Measurements from ENCODE around the gene CFAP52. TPM values are rescaled to one million over a fixed set of nuclear protein-coding genes. Genes with fewer than 3 reads are reported as not detected.

The CFAP52 gene
- total and polyA plus RNA-seq, 2 experiments from 2014 or later = 0.76 TPM; not detected in 1

DNA sequence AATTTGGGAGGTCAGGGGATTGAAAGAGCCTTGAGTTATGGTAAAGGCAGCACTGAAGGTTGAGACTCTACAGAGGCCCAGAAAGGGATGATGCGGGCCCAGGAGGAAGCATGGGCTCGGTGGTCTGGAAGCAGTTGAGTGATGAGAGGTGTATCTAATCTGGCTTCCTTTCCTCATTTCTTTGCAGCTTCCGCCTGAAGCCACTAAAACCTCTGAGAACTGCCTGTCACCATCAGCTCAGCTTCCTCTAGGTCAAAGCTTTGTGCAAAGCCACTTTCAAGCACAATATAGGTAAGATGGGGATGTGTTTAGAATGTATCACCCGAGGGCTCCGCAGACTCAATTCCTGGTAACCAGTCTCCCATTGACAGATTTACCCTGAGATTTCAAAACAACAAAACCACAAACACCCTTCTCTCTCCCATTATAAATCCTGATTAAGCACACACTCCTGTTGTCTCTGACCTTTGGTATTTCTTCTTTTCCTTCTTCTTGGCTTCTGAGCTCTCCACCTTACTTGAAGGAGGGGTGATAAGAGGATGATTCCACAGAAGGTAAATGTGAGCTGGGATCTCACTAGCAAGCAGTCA lies 90.1 kb downstream of the CFAP52 start:
- DNase-seq = no peak
- WGBS, 2 experiments (ENCODE audit: low coverage in 1 of 2, low lambda C conversion rate in 2 of 2, missing lambda C conversion rate in 2 of 2) = 65 to 67% methylated on average over 5 of the region's 5 CpGs
- Histone ChIP-seq H3K4me1 (ENCODE audit: insufficient read depth) (no peaks in the 10 kb centered on the region), H3K9ac (no peak overlapping the region), H3K27ac (no peak overlapping the region), H3K27me3 (replicated peaks; ENCODE audit: insufficient read depth) (no peaks in the 10 kb centered on the region), H3K79me2 (ENCODE audit: insufficient read depth) (no peaks in the 10 kb centered on the region), H3F3A (ENCODE audit: insufficient read depth) (no peaks in the 10 kb centered on the region), H3K4me3 (no peak overlapping the region), H4K20me1 (ENCODE audit: insufficient read depth) (no peaks in the 10 kb centered on the region), H3K36me3 (ENCODE audit: low read depth) (no peaks in the 10 kb centered on the region), H3K9me2 (ENCODE audit: insufficient read depth) (no peaks in the 10 kb centered on the region), H3K9me3 (ENCODE audit: low read depth) (no peaks in the 10 kb centered on the region), H3K4me2 (ENCODE audit: unreplicated experiment) (no peak overlapping the region), H2AFZ (no peak overlapping the region)
- in situ Hi-C loops (cut with MboI) = no loop called here
- TF ChIP-seq EZH2phosphoT487 (IDR thresholded peaks at IDR 0.05; ENCODE audit: insufficient read depth, low read depth) = no peak
- no peak for TF ChIP-seq EZH2 (IDR thresholded peaks at IDR 0.05; ENCODE audit: insufficient read depth, poor library complexity, severe bottlenecking)

- no peak overlapping the region for H3K27ac ChIP-seq
- in situ Hi-C loops (cut with MboI) = no loop called here
- no peak overlapping the region for H3K4me2 ChIP-seq (ENCODE audit: unreplicated experiment)
Observed at GRCh38 chr17:9668517-9668916, 92.1 kb downstream of the CFAP52 start.

DNA sequence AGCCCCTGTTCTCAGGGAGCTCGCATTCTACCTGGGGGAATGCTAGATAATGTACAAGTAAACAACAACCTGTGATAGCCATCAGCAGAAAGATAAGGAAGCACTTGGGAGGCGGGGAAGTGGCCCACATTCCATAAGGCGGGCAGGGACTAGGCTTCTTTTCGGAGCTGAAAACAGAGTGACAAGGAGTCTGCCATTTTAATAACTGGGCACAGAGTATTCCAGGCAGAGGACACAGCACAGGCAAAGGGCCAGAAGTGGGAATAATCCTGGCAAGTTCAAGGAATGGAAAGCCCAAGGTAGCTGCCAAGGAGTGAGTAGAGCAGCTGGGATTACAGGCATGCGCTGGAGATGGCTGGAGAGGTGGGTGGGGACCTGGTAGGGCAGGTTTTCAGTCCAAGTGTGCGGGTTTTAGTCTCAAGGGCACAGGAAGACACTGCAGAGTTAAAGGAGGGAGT lies 93.1 kb downstream of the CFAP52 start:
- Histone ChIP-seq H2AFZ (no peak overlapping the region), H3K27me3 (replicated peaks; ENCODE audit: insufficient read depth) (no peaks in the 10 kb centered on the region), H3K4me3 (no peak overlapping the region), H3K27ac (no peak overlapping the region), H3K79me2 (ENCODE audit: insufficient read depth) (no peaks in the 10 kb centered on the region), H3K36me3 (ENCODE audit: low read depth) (no peaks in the 10 kb centered on the region), H3K9me3 (ENCODE audit: low read depth) (no peaks in the 10 kb centered on the region), H3K4me1 (ENCODE audit: insufficient read depth) (no peaks in the 10 kb centered on the region), H3K9ac (no peak overlapping the region), H3F3A (ENCODE audit: insufficient read depth) (no peaks in the 10 kb centered on the region), H3K4me2 (ENCODE audit: unreplicated experiment) (no peak overlapping the region), H3K9me2 (ENCODE audit: insufficient read depth) (no peaks in the 10 kb centered on the region), H4K20me1 (ENCODE audit: insufficient read depth) (no peaks in the 10 kb centered on the region)
- WGBS, 2 experiments (ENCODE audit: low coverage in 1 of 2, low lambda C conversion rate in 2 of 2, missing lambda C conversion rate in 2 of 2) = 35 to 41% methylated on average over 6 of the region's 6 CpGs
- TF ChIP-seq EZH2phosphoT487 (IDR thresholded peaks at IDR 0.05; ENCODE audit: insufficient read depth, low read depth) (no peak), EZH2 (IDR thresholded peaks at IDR 0.05; ENCODE audit: insufficient read depth, poor library complexity, severe bottlenecking) (no peak)
- in situ Hi-C loops (cut with MboI) = no loop called here
- DNase-seq = no peak

More at GRCh38 chr17:9668517-9668916, 92.1 kb downstream of the CFAP52 start:
- Histone ChIP-seq H3K4me1 (ENCODE audit: insufficient read depth) (no peaks in the 10 kb centered on the region), H3F3A (ENCODE audit: insufficient read depth) (no peaks in the 10 kb centered on the region), H2AFZ (no peak overlapping the region), H3K9me2 (ENCODE audit: insufficient read depth) (no peaks in the 10 kb centered on the region), H3K36me3 (ENCODE audit: low read depth) (no peaks in the 10 kb centered on the region), H3K9ac (no peak overlapping the region), H4K20me1 (ENCODE audit: insufficient read depth) (no peaks in the 10 kb centered on the region), H3K27me3 (replicated peaks; ENCODE audit: insufficient read depth) (no peaks in the 10 kb centered on the region), H3K4me3 (no peak overlapping the region), H3K9me3 (ENCODE audit: low read depth) (no peaks in the 10 kb centered on the region), H3K79me2 (ENCODE audit: insufficient read depth) (no peaks in the 10 kb centered on the region)
- 77 to 83% methylated on average over 6 of the region's 6 CpGs for WGBS, 2 experiments (ENCODE audit: low coverage in 1 of 2, low lambda C conversion rate in 2 of 2, missing lambda C conversion rate in 2 of 2)
- DNase-seq = peak; percentile 9
- TF ChIP-seq EZH2 (IDR thresholded peaks at IDR 0.05; ENCODE audit: insufficient read depth, poor library complexity, severe bottlenecking) (no peak), EZH2phosphoT487 (IDR thresholded peaks at IDR 0.05; ENCODE audit: insufficient read depth, low read depth) (no peak)

- no peak for TF ChIP-seq EZH2 (IDR thresholded peaks at IDR 0.05; ENCODE audit: insufficient read depth, poor library complexity, severe bottlenecking)
- TF ChIP-seq EZH2phosphoT487 (IDR thresholded peaks at IDR 0.05; ENCODE audit: insufficient read depth, low read depth) = no peak
- Histone ChIP-seq H3K36me3 (ENCODE audit: low read depth) (no peaks in the 10 kb centered on the region), H3K9me3 (ENCODE audit: low read depth) (no peaks in the 10 kb centered on the region), H3K27ac (no peak overlapping the region), H3F3A (ENCODE audit: insufficient read depth) (no peaks in the 10 kb centered on the region), H2AFZ (no peak overlapping the region), H3K9me2 (ENCODE audit: insufficient read depth) (no peaks in the 10 kb centered on the region), H3K27me3 (replicated peaks; ENCODE audit: insufficient read depth) (no peaks in the 10 kb centered on the region), H3K4me1 (ENCODE audit: insufficient read depth) (no peaks in the 10 kb centered on the region), H3K9ac (no peak overlapping the region), H3K4me2 (ENCODE audit: unreplicated experiment) (no peak overlapping the region), H3K79me2 (ENCODE audit: insufficient read depth) (no peaks in the 10 kb centered on the region), H3K4me3 (no peak overlapping the region), H4K20me1 (ENCODE audit: insufficient read depth) (no peaks in the 10 kb centered on the region)
- in situ Hi-C loops (cut with MboI) = no loop called here
- WGBS, 2 experiments (ENCODE audit: low coverage in 1 of 2, low lambda C conversion rate in 2 of 2, missing lambda C conversion rate in 2 of 2) = 49 to 51% methylated on average over 7 to 8 of the region's 8 CpGs
- no peak for DNase-seq
Observed at GRCh38 chr17:9670596-9670995, 94.2 kb downstream of the CFAP52 start.

All from GM23248 (cell line).